Measurements from ENCODE around the gene TTC22. TPM values are rescaled to one million over a fixed set of nuclear protein-coding genes. Genes with fewer than 3 reads are reported as not detected.

Gene TTC22
- total RNA-seq, 1 donor, result not detected

DNA sequence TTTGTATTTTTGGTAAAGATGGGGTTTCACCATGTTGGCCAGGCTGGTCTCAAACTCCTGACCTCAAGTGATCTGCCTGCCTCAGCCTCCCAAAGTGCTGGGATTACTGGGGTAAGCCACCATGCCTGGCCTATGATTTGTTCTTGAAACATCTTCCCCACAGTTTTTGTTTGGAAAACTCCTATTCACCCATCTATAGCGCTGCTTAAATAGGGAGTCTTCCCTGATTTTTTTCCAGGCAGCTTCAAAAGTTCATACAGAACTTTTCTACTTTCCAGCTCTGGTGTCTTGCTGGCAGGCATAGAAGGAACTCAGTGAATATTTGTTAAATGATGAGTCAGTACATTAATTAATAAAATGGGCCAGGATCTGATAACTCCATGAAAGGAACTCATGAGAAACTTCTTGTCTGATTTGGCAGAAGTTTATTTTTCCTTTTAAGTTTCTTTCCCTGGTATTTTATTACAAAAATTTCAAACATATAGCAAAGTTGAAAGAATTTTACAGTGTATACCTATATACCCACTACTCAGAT is 33.0 kb upstream of the TTC22 start:
- Histone ChIP-seq H3K4me3 (ENCODE audit: insufficient read depth, low read length) (no peak overlapping the region), H3K4me2 (ENCODE audit: insufficient read depth, low read length) (no peak overlapping the region), H3K79me2 (ENCODE audit: insufficient read depth, low read length) (no peaks in the 10 kb centered on the region), H2AFZ (ENCODE audit: low read length) (no peak overlapping the region), H3K27ac (ENCODE audit: low read depth, low read length) (no peak overlapping the region), H4K20me1 (ENCODE audit: insufficient read depth, low read length) (no peaks in the 10 kb centered on the region), H3K9me3 (ENCODE audit: low read depth, low read length) (peaks cover 6% of the 10 kb centered on the region), H3K27me3 (ENCODE audit: insufficient read depth, low read length) (peaks cover 30% of the 10 kb centered on the region), H3K36me3 (ENCODE audit: insufficient read depth, low read length) (no peaks in the 10 kb centered on the region), H3K4me1 (ENCODE audit: insufficient read depth, low read length) (no peaks in the 10 kb centered on the region)
- TF ChIP-seq, protein P1, sequence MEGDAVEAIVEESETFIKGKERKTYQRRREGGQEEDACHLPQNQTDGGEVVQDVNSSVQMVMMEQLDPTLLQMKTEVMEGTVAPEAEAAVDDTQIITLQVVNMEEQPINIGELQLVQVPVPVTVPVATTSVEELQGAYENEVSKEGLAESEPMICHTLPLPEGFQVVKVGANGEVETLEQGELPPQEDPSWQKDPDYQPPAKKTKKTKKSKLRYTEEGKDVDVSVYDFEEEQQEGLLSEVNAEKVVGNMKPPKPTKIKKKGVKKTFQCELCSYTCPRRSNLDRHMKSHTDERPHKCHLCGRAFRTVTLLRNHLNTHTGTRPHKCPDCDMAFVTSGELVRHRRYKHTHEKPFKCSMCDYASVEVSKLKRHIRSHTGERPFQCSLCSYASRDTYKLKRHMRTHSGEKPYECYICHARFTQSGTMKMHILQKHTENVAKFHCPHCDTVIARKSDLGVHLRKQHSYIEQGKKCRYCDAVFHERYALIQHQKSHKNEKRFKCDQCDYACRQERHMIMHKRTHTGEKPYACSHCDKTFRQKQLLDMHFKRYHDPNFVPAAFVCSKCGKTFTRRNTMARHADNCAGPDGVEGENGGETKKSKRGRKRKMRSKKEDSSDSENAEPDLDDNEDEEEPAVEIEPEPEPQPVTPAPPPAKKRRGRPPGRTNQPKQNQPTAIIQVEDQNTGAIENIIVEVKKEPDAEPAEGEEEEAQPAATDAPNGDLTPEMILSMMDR (IDR thresholded peaks at IDR 0.05; ENCODE audit: extremely low read depth, low read depth, low read length), result no peak
- no peak for DNase-seq (ENCODE audit: insufficient read length, low spot score, missing footprints)

DNA sequence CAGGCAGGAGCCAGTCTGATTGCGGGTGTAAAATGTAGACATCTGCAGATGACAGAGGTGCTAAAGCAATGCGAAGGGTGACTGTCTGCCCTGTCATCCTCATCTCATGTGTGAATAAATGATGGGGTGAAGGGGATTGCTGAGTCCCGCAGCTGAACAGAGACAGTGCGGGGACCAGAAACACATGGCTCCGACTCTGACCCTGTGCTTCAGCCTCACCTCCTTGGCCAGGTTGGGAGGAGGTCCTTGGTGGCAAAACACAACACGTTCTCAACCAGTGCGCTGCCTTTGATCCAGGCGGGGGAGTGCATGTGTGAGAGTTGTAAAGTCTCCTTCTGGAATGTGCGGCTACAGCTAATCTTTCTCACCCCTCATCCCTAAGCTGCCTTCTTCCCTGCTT is 32.0 kb upstream of the TTC22 start:
- Histone ChIP-seq H3K9me3 (ENCODE audit: low read depth, low read length) (peaks cover 6% of the 10 kb centered on the region), H3K27me3 (ENCODE audit: insufficient read depth, low read length) (peaks cover 30% of the 10 kb centered on the region), H3K4me2 (ENCODE audit: insufficient read depth, low read length) (no peak overlapping the region), H4K20me1 (ENCODE audit: insufficient read depth, low read length) (no peaks in the 10 kb centered on the region), H3K79me2 (ENCODE audit: insufficient read depth, low read length) (no peaks in the 10 kb centered on the region), H3K4me3 (ENCODE audit: insufficient read depth, low read length) (no peak overlapping the region), H3K4me1 (ENCODE audit: insufficient read depth, low read length) (no peaks in the 10 kb centered on the region), H3K36me3 (ENCODE audit: insufficient read depth, low read length) (no peaks in the 10 kb centered on the region), H2AFZ (ENCODE audit: low read length) (no peak overlapping the region), H3K27ac (ENCODE audit: low read depth, low read length) (no peak overlapping the region)
- TF ChIP-seq, protein P1 (IDR thresholded peaks at IDR 0.05; ENCODE audit: extremely low read depth, low read depth, low read length), result no peak
- no peak for DNase-seq (ENCODE audit: insufficient read length, low spot score, missing footprints)

DNA sequence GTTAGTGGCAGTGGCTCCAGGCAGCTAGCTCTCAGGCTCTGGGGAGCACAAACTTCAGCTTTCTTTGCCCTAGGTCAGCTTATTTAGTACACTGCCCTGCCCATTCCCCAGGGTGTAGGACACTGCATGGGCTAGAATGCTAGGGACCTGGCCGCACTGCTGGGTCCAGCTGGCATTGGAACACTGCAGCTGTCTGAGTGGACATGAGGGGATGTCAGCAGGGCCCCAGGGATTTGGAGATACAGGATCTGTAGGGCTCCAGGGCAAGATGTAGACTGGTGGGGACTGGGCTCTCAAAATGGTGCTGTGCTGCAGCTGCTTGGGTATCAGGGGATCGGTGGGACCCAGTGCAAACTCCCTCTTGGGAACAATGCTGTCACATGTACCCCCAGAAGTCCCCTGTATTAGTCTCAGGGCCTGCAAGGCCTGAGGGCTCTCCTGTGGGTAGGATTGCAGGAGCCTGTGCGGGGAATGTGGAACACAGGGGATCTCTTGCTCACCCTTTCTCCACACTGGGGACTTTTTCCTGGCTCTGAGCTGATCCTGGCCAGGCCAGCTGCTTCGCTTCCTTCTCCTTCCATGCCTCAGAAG is 25.2 kb upstream of the TTC22 start:
- Histone ChIP-seq H3K4me1 (ENCODE audit: insufficient read depth, low read length) (no peaks in the 10 kb centered on the region), H4K20me1 (ENCODE audit: insufficient read depth, low read length) (no peaks in the 10 kb centered on the region), H3K4me2 (ENCODE audit: insufficient read depth, low read length) (no peak overlapping the region), H3K4me3 (ENCODE audit: insufficient read depth, low read length) (no peak overlapping the region), H2AFZ (ENCODE audit: low read length) (no peak overlapping the region), H3K36me3 (ENCODE audit: insufficient read depth, low read length) (no peaks in the 10 kb centered on the region), H3K79me2 (ENCODE audit: insufficient read depth, low read length) (no peaks in the 10 kb centered on the region), H3K27ac (ENCODE audit: low read depth, low read length) (no peak overlapping the region), H3K9me3 (ENCODE audit: low read depth, low read length) (peaks cover 6% of the 10 kb centered on the region), H3K27me3 (ENCODE audit: insufficient read depth, low read length) (peaks cover 2% of the 10 kb centered on the region)
- no peak for DNase-seq (ENCODE audit: insufficient read length, low spot score, missing footprints)
- TF ChIP-seq, protein P1 (IDR thresholded peaks at IDR 0.05; ENCODE audit: extremely low read depth, low read depth, low read length), result no peak

DNA sequence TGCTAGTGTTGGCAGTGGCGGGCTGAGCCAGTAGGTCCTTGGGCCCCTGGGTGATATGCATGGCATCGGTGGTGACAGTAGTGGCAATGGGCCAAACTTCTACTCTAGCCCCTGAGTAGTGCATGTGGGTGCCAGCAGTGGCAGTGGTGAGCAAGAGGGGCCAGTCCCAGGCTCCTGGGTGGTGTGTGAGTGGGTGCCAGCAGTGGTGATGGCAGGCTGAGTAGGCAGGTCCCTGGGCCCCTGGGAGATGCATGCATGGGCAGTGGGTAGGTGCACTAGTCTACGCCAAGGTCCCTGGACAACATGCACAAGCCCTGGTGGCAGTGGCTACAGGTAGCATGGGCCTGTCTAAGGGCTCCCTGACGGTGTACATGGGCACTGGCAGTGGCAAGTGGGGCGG is 24.6 kb upstream of the TTC22 start:
- Histone ChIP-seq H3K36me3 (ENCODE audit: insufficient read depth, low read length) (no peaks in the 10 kb centered on the region), H3K27me3 (ENCODE audit: insufficient read depth, low read length) (peaks cover 2% of the 10 kb centered on the region), H3K4me2 (ENCODE audit: insufficient read depth, low read length) (no peak overlapping the region), H3K4me3 (ENCODE audit: insufficient read depth, low read length) (no peak overlapping the region), H2AFZ (ENCODE audit: low read length) (no peak overlapping the region), H3K9me3 (ENCODE audit: low read depth, low read length) (peaks cover 2% of the 10 kb centered on the region), H4K20me1 (ENCODE audit: insufficient read depth, low read length) (no peaks in the 10 kb centered on the region), H3K27ac (ENCODE audit: low read depth, low read length) (no peak overlapping the region), H3K4me1 (ENCODE audit: insufficient read depth, low read length) (no peaks in the 10 kb centered on the region), H3K79me2 (ENCODE audit: insufficient read depth, low read length) (no peaks in the 10 kb centered on the region)
- TF ChIP-seq, protein P1 (IDR thresholded peaks at IDR 0.05; ENCODE audit: extremely low read depth, low read depth, low read length), result no peak
- DNase-seq (ENCODE audit: insufficient read length, low spot score, missing footprints), result no peak
